GM10248 (cell line): ENCODE results near the gene CBX5.

Experiments
- CTCF ChIA-PET: fragments of 300-600 bp; sonication (Branson Sonifier 250); formaldehyde crosslinking; extraction: SDS; loops from one replicate; lab custom pipeline; 2021; ENCODE audit warnings: antibody characterized with exemption; lab: Yijun Ruan, JAX
- POLR2A ChIA-PET: fragments of 350-650 bp; sonication (Branson Sonifier 250); formaldehyde crosslinking; extraction: SDS; loops from one replicate; lab custom pipeline; 2020; ENCODE audit warnings: antibody characterized with exemption; lab: Yijun Ruan, JAX
- DNase-seq: peaks from one replicate; pipeline ENCODE4 v3.0.0; 2012; ENCODE audit errors: extremely low spot score
- CTCF ChIP-seq: IDR thresholded peaks from 2 replicates; pipeline ENCODE4 v1.5.1; 2012; ENCODE audit warnings: mild to moderate bottlenecking, low read depth; ENCODE audit errors: extremely low read depth, missing control alignments, control extremely low read depth

CBX5 gene

GRCh38 chr12:54184024-54184805 lies 95.7 kb downstream of the CBX5 start:
- TF ChIP-seq CTCF: no peak
- ChIA-PET POLR2A (no interaction called here), CTCF (interaction anchor here (0.9 to 10.2 kb wide), 7 partner anchors 10 to 152 kb away, joined by 3 to 108 read pairs (median 4); no protein-coding TSS in a partner anchor)
- DNase-seq: no peak

- no peak for DNase-seq
- TF ChIP-seq CTCF: no peak
- POLR2A ChIA-PET: no interaction called here
- CTCF ChIA-PET: interaction anchor here (0.8 kb wide), 1 partner anchor 9 kb away, joined by 3 read pairs; no protein-coding TSS in a partner anchor
Observed at GRCh38 chr12:54182981-54183380, 96.9 kb downstream of the CBX5 start.

GRCh38 chr12:54182086-54182485 lies 97.8 kb downstream of the CBX5 start:
- no peak for TF ChIP-seq CTCF
- ChIA-PET POLR2A (no interaction called here), CTCF (interaction anchor here (1.0 to 1.3 kb wide), 2 partner anchors 10 to 26 kb away, joined by 4 to 5 read pairs; no protein-coding TSS in a partner anchor)
- no peak for DNase-seq
